Activated T-helper 1 cell treated with Interleukin-2 at 50 U/mL for 16 hours (primary cell): ENCODE results near the gene SCO1.

Experiments used
- DNase-seq: peaks from one replicate; pipeline ENCODE4 v3.0.0-alpha.2; 2020; ENCODE audit warnings: low read depth

Gene SCO1

DNA sequence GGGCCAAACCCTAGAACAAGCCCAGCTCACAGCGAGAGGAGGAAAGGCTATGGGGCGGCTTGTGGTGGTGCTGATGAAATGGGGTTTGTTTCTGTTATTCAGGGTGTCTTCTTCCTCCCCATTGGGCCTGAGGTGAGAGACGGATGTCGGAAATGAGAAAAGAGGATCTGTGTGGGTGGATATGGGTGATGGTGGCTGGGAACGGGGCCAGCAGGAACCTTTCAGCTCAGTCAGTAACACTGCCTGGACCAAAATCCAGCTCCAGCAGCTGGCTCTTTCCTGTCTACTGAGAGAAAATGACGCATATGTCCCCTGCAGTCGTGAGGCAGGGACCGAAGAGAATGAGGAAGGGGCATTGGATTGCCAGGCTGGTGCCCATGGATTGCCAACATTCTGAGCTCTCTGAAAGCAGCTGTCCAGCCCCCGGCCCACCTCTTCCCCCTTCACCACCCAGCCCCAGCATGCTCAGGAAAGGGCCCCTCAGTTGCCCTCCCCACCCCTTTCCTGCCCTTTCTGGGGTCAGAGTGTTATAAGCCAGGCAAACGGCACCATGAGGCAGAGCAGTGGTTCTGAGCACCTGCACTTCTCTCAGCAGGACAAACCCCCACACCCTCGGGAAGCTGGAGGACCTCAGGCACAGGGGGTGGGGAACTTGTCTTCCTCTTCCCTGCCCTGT is 44.2 kb downstream of the SCO1 start:
- no peak for DNase-seq

DNA sequence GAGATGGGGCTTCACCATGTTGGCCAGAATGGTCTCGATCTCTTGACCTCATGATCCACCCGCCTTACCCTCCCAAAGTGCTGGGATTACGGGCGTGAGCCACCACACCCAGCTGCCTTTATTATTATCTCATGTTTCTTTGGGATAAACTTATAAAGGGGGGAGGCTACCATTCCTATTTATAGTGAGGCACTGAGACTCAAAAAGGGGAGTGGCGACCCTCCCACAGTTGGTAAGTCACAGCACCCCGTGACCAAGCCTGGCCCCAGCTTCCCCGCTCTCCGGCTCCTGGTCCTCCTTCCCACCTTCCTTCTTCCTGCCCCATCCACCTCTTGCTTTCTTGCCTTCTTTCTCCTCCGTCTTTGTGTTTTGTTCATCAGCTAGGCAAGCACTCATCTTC is 45.4 kb downstream of the SCO1 start:
- DNase-seq: no peak

DNA sequence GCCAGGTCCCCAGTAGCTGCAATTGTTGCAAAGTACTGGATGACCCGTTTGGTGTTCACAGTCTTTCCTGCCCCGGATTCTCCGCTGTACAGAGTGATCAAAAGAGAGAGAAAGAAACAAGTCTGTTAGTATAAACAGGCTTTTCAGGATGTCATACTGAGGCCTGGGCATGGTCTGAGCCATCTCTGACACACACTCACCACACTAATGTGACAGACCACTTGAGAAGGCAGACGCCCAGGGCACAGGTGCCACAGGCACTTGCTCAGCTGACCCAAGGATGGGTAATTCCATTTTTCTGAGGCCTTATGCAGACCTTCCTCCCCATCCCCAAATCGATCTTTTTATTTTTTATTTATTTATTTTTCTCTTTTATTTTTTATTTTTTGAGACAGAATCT is 47.7 kb downstream of the SCO1 start:
- DNase-seq: no peak

DNA sequence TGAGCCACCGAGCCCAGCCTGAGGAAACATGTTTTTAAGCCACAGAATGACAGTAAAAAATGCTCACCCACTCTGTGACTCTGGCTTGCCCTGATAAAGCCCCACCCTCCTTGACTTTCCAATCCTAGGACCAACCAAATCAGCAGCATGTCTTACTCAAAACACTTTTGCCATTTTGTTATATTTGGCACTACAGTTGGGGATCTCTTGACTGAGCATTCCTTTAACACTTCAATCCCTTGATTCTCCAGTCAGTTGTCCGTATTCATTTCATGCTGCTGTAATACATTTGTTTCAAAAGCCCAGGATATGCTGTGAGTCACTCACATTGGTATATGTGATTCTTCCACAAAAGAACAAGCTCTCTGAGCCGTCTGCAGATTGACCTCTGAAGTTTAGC is 48.4 kb downstream of the SCO1 start:
- no peak for DNase-seq

DNA sequence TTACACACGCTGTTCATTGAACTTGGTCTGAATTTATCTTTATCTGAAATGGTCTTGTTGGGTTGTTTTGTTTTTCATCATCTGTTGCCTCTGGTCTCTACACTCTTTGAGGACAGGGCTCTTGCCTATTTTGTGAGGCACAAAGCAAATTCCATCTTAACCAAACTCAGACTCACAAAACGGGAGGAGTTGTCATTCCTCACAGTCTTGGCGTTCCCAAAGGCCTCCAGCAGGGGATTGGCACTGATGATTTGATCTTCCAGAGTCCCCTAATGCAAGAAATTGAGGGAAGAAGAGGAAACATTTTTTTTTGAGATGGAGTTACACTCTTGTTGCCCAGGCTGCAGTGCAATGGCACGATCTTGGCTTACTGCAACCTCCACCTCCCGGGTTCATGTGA is 49.0 kb downstream of the SCO1 start:
- no peak for DNase-seq

DNA sequence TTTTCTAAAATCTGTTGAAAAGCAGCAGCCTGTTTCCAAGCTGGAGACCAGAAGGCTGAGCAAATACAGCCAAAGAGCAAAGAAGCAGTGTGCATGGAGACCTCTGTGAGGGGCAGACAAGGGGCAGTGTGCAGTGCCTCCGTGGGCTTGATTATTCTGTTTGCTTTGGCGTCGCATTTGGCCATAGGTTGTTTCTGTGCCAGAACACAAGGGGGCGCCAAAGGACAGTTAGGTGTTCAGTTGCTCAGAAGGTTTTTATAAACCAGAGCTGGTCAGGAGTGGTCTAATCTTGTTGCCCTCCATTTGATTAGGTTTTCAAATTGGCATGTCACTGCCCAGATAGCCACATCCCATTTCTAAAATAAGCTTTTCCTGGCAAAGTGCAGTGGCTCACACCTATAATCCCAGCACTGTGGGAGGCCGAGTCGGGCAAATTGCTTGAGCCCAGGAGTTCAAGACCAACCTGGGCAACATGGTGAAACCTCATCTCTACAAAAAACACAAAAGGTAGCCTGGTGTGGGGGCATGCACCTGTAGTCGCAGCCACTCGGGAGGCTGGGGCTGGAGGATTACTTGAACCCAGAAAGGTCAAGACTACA is 50.8 kb downstream of the SCO1 start:
- peak; percentile 54 for DNase-seq

DNA sequence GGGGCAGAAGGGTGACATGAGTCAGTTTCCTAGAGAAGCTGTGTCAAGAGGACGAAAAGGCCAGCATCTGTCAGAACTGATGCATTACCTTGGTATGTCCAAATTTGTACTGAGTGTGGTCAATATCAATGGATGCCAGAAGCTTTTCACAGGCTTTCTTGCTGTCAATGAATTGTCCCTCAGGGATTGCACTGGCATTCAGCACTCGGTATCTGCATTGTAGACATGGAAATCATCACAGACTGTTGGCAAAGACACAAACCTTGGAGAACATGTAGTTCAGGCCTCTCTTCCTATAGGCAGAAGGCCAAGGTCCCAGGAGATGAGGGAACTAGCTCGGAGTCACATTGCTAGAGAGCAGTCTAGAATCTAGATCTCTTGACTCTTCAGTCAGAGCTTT is 56.9 kb downstream of the SCO1 start:
- no peak for DNase-seq

DNA sequence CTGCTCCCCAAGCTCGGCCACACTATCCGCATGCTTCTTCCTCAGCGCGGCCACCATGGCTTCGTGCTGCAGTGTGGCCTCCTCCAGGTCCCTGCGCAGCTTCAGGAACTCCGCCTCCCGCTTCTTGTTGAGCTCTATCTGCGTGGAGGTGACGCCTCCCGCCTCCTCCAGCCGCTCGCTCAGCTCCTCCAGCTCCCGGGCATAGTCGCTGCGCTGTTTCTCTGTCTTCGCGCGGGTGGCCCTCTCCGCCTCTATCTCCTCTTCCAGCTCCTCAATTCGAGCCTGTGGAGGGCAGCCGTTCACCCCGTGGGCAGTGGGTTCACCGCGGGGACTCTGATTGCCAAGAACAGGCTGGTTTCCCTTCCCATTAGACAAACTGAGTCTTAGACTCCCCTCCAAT is 59.2 kb downstream of the SCO1 start:
- no peak for DNase-seq

DNA sequence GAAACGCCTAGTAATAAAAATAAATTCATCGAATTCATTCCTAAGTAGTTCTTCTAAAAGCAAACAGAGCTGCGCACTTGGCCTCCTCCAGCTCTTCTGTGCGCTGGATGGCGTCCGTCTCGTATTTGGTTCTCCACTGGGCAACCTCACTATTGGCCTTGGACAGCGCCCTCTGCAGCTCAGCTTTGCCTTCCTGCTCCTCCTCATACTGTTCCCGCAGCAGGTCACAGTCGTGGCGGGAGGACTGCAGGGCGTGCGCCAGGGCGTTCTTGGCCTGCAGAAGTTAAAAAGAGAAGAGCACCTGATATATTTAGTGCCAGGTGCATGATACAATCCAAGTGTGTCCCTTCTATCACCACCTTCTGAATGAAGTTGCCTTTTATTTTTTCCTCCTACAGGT is 62.0 kb downstream of the SCO1 start:
- no peak for DNase-seq

DNA sequence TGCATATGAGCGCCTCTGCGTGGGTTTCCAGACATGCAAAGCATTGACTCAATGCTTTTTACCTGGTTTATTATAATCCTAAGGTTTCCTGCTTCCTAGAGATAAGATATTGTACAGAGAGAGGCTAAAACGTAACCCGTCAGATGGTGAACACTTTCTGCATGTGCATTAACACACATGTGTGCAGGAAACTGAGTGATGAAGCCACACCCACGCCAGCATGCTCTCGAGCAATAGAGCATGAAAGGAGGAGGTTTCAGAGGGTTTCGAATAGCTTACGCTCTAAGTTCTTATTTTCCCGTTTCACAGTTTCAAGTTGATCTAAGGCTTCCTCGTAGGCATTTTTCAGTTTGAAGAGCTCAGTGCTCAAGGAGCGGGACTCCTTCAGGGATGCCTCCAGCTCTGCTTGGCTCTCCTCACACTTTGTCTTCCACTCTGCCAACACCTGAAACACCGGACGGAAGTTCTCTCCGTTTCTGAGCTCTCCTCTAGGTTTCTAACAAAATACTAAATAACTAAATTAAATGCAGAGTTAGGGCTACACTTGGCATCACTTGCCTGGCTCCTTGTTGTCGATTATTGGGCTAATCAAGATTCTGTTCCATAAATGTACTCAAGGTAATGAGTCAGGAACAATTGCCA is 63.5 kb downstream of the SCO1 start:
- DNase-seq: no peak

DNA sequence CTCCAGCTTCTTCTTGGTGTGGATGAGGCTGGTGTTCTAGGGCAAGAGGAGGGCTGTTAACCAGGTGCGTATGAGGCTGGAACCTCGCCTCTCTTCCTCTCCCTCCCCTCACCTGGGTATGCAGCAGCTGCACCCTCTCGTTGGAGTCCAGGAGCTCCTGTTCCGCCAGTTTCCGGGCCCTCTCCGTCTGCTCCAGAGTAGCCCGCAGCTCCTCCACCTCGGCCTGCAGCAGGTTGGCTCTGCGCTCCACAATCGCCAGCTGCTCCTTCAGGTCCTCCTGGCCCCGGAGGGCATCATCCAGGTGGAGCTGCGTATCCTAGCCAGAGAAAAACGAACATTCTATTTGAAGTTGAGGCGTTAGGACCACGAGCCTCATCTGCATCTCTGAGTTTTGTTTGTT is 65.6 kb downstream of the SCO1 start:
- no peak for DNase-seq

DNA sequence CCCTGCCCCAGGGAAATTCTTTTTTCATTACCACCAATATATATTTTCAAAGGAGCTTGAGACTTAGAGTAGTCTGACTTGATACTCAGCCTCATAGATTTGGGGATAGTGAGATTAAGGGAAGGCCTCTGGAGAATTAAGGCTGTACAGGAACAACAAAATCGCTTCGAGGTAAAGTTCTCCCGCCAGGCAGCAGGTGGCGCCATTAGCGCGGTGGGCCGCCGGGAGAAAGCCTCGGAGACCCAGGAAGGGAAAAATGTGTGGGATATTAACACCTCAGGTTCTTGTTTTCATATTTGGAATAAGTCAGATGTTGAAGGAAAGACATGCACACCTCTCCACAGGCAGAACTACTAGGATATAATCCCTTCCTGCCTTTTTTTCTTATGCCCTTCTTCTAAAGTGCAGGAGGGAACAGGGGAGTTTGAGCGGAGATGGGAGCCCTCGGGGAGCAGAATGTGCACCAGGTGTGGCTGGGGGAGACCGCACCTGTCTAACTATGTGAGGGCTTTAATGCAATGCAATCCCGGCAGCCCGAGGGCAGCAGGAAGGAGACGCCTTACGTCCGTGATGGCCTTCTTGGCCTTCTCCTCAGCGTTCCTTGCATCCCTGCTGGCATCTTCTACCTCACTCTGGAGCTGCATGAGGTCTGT is 66.2 kb downstream of the SCO1 start:
- DNase-seq: no peak

DNA sequence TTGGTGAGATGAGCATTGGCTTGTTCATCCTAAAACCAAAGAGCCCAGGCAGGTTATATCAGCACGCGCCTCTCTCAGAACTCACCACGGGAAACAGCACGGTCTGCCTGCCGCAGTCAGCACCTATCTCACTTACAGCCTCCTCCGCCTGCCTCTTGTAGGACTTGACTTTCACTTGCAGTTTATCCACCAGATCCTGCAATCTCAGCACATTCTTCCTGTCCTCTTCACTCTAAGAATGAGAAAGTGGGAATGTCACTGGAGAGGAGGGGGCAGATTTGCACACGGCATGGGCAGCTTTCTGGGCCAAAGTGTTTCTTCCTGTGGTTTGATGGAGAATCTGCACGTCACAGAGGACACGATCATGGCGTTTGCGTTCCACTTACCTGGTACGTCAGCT is 67.6 kb downstream of the SCO1 start:
- DNase-seq: no peak

DNA sequence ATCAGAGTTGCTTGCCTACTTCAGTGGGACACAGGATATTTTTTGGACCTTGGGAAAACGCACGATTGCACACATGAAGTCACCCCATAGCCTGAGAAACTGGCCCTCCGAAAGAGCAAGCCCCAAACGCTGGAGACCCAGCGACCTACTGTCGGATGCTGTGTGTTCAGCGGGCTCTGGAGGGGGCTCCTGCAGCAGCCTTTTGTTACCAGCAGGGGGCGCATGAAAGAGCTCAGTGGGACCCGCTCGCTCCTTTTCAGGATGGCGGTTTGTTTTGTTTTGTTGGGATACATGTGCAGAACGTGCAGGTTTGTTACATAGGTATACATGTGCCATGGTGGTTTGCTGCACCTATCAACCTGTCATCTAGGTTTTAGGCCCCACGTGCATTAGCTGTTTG is 68.6 kb downstream of the SCO1 start:
- no peak for DNase-seq

DNA sequence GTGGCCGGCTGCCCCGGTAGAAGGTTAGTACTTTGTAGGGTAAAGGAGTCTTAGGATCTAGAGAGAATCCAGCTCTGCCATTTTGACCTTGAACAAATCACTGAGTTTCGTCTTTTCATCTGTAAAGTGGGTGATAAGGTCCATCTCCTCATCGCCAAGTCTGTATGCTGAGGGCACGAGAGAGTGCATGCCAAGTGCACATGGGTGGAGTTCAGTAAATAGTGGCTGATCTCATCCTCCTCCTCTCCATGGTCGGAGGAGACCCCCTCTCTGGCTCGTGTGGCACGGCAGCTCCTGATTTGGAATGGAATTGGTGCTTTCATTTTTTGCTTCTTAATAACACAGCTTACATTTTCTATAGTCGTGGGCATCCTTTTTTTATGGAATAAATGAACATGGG is 70.9 kb downstream of the SCO1 start:
- DNase-seq: no peak

DNA sequence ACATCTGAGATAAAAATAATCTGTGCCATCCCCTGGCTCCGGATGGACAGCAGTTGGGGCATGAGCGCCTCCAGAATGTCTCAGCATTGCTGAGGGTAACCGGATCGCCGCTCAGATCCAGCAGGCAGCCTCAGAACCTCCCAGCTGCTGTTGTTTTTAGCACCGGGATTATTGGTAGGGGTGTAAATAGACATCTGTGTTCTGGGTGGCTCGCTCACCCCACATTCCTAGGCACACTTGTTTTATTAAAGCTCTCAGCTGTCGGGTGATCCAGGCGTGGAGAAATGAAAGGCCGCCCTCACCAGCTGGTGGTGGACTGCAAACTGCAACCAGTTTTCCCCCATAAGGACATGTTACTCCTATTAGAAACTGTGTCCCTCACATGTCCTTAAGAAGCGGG is 72.4 kb downstream of the SCO1 start:
- DNase-seq: no peak

DNA sequence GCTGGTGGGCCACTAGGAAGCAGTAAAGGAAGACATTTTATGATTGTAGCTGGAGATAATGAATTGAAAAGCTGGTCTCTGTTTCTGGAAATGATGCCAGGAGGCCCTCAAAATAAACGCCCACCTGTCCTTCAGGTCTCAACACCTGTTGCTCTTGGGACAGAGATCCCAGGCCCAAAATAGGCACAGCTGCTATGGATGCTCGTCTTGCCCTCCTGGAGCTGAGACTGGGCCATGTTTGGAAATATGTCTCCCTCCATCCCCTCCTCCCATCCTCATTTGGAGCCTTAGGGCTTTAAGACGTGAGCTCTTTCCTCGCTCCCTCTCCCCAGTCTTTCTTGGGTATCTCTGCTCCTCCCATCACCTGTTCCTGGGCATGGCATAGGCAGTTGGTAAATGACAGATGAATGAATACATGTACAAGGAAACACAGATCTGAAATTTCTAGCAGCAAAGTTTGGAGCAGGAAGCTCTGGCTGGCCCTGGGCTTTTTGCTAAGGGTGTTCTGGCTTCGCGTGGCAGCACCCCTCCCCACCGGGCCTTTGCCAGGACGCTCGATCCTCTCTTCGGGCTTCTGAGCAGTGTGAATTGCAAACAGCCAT is 73.5 kb downstream of the SCO1 start:
- DNase-seq: no peak

DNA sequence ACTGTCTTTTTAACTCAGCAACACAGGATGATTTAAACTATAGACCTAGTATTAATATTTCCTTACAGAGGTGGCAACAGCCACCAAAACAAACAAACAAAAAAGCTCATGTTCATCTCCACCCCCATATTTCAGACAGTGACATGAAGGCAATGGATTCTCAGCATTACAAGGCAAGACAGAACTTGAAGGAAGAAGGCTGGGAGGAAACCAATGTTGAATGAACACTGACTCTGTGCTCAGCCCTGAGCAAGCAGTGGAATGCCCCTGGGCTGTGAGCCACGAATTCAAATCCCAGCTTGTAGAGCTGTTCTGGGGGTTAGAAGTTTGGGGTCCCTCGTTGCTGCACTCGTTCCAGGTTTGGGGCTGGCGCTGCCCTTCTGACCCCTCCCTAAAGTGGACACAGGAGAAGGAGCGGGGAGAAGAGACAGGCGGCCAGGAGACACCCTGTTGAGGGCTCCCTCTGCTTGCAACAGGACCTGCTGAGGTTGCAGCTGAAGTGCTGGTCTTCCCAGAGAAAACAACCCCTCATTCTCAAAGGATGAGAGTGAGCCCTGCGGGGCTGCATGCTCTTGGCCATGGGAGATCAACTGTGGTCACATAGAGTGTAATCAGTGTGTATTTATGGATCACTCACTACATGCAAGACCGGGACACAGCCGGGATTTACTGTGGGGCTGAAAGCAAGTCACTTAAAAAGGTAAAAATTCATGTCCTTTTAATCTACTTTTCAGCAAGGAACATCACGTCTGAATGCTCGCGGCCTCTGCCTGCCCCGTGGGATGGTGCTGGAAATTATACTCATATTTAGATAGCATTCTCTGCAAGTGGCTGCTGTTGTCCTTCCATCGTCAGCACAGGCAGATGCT is 74.5 kb downstream of the SCO1 start:
- DNase-seq: no peak
